Measurements from ENCODE around the gene STARD8. TPM values are rescaled to one million over a fixed set of nuclear protein-coding genes. Genes with fewer than 3 reads are reported as not detected.
A peak's percentile ranks its signal among the peaks of the same experiment; 100 is the strongest.

Gene STARD8
- total RNA-seq, 1 donor = 2.6 TPM

DNA sequence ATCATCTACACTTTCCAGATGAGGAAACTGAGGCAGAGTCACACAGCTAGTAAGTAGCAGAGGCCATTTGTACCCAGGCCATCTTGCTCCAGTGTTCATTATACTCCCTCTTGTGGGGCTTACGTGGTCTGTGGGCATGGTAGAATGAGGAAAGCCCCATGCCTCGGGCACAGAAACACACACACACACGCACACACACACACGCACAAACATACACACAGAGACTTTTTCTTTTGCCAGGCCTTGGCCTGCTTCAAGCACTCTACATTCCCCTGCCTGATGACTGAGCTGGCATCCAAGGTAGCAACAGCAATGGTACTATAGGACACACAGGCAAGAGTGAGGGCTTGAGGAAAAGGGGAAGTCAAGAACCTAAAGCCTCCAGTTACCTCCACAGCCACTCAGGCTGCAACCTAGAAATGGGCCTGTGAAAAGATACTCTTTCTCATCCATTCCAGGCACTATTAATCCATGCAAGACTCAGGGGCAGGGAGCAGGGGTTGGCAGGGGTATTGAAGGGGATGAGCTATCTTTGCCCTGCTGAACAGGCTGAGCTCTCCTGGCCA is 43.6 kb downstream of the STARD8 start:
- TF ChIP-seq CTCF (IDR thresholded peaks at IDR 0.05; ENCODE audit: insufficient read depth, low read depth, low read length) = no peak
- no peak overlapping the region for H3K4me3 ChIP-seq (ENCODE audit: low read depth, low read length)
- no peak for DNase-seq (ENCODE audit: low read depth)

DNA sequence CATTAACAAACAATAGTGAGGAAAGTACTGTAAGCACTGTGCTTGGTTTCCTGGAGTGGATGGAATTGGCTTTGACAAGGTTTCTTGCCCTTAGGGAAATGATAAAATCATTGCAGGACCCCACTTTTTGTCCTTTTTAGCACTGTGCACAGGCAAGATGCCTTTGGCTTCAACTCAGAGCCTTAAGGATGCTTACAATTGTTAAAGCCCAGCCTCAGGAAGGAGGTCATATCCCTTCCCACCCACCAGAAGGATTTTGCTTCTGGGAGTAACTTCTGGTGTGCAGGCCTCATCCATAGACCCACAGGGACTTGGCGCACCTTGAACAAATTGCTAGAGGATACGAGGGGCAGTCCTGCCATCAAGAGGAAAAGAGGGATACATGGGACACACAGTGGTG is 44.5 kb downstream of the STARD8 start:
- no peak for TF ChIP-seq CTCF (IDR thresholded peaks at IDR 0.05; ENCODE audit: insufficient read depth, low read depth, low read length)
- no peak overlapping the region for H3K4me3 ChIP-seq (ENCODE audit: low read depth, low read length)
- no peak for DNase-seq (ENCODE audit: low read depth)

GRCh38 chrX:68692651-68693050 is 45.2 kb downstream of the STARD8 start:
- no peak overlapping the region for H3K4me3 ChIP-seq (ENCODE audit: low read depth, low read length)
- no peak for DNase-seq (ENCODE audit: low read depth)
- no peak for TF ChIP-seq CTCF (IDR thresholded peaks at IDR 0.05; ENCODE audit: insufficient read depth, low read depth, low read length)

GRCh38 chrX:68693481-68694434 is 46.3 kb downstream of the STARD8 start:
- DNase-seq (ENCODE audit: low read depth) = peak; percentile 35
- peak overlapping the region; percentile 52 for H3K4me3 ChIP-seq (ENCODE audit: low read depth, low read length)
- TF ChIP-seq CTCF (IDR thresholded peaks at IDR 0.05; ENCODE audit: insufficient read depth, low read depth, low read length) = no peak

GRCh38 chrX:68694435-68695205 is 47.2 kb downstream of the STARD8 start:
- TF ChIP-seq CTCF (IDR thresholded peaks at IDR 0.05; ENCODE audit: insufficient read depth, low read depth, low read length) = no peak
- DNase-seq (ENCODE audit: low read depth) = no peak

DNA sequence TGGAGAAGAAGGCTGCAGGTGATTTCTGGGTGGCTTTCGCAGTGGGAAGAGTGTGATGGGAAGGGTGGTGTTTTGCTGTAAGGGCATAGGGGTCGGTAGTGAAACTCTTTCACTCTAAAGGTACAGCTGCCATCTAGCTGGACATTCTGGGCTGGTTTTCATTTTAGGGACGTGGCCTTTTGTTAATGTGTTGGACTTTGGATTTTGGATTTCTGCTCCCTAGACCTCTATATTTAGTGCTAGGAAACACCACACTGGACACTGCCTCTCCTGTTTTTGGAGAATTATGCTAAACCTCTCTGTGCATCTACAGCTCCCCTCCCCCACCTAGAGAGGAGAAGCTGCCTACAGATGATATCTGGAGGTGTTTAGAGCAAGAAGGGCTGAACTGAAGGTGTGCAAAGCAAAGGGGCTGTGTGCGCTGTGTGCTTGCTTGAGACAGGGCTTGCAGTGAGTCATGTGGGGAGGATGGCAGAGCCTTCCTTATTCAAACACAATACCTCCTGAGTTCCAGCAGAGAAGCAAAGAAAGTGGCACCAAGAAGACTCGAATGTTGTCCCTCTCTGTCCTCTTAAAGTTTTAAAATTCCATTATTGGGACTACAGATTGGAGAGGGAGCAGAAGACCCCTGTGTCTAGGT is 47.9 kb downstream of the STARD8 start:
- no peak for TF ChIP-seq CTCF (IDR thresholded peaks at IDR 0.05; ENCODE audit: insufficient read depth, low read depth, low read length)
- no peak overlapping the region for H3K4me3 ChIP-seq (ENCODE audit: low read depth, low read length)
- DNase-seq (ENCODE audit: low read depth) = no peak

More at GRCh38 chrX:68694435-68695205, 47.2 kb downstream of the STARD8 start:
- H3K4me3 ChIP-seq (ENCODE audit: low read depth, low read length) = peak overlapping the region; percentile 52
